ENCODE measurements around the gene NUP214. TPM values are rescaled to one million over a fixed set of nuclear protein-coding genes. Genes with fewer than 3 reads are reported as not detected.
A peak's percentile ranks its signal among the peaks of the same experiment; 100 is the strongest.

Gene NUP214
- total RNA-seq, 2 donors from 2014 or later = 29.5 to 31.6 TPM

DNA sequence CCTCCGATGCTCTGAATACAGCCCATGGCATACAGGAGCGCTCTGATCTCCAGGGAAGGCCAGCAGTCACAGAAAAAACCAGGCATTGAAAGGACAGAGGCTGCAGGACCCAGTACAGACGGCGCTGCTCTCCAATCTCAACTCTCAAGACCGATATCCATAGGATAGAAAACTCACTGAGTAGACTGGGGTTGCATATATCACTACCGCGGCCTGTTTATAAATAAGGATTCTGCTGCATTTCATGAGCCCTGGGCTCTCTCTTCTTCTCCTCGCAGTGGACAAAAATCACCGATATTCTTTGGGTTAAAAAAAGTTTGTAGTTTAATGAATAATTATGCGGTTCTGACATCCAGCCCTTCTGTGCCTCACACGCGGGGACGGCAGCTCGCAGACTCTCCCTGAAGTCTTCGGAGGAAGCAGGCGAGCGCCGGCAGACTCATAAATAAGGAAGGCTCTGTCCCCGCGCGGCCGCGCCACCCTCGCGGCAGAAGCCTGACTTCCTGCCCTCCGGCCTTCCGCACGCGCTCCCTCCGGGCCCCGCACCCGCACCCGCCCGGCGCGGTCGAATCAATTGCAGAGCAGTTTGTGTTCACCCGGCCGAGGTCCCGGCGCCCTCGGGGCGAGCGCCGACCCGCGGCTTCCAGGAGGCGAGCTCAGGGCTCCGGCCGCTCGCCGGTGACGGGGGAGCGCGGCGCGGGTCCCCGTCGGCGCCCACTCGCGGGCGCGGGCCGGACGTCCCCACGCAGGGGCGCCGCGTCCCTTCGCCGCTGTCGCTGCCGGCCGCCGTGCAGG, 150.9 kb downstream of the NUP214 start, which contains the start of gene FAM78A:
FAM78A (minus strand) TSS at position 417 of the 795 bp plus-strand sequence; CDS start at position 86, 331 bp downstream.
- H3K27ac ChIP-seq = peak within 1 kb of the TSS; percentile 98
- peaks cover 0 to 36% of the 10 kb centered on the region in 2 donors for H3K4me1 ChIP-seq

DNA sequence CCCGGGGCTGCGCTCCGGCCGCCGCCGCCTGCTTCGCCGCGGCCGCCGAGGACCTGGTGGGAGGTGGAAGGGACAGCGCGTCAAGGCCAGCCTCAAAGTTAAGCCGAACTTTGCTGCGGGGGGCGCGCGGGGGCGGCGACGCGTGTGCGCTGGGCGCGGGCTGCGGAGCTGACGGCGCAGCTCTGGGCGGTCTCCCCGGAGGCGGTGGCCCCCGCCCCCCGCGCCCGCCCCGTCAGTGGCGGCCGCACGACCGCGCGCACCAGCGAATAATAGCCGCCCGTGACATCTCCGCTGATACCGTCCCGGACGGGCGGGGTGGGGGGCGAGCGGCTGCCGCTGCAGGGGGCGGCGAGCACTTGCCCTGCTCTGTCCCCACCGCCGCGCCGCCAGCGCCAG, 151.5 kb downstream of the NUP214 start:
- Histone ChIP-seq H3K4me3 (peak overlapping the region; percentile 76 to 81), H3K9me3 (no peaks in the 10 kb centered on the region), H3K27ac (peak overlapping the region; percentile 98), H3K36me3 (no peaks in the 10 kb centered on the region), H3K27me3 (no peaks in the 10 kb centered on the region), H3K4me1 (peaks cover 0 to 30% of the 10 kb centered on the region in 2 donors)
- TF ChIP-seq, protein P1, sequence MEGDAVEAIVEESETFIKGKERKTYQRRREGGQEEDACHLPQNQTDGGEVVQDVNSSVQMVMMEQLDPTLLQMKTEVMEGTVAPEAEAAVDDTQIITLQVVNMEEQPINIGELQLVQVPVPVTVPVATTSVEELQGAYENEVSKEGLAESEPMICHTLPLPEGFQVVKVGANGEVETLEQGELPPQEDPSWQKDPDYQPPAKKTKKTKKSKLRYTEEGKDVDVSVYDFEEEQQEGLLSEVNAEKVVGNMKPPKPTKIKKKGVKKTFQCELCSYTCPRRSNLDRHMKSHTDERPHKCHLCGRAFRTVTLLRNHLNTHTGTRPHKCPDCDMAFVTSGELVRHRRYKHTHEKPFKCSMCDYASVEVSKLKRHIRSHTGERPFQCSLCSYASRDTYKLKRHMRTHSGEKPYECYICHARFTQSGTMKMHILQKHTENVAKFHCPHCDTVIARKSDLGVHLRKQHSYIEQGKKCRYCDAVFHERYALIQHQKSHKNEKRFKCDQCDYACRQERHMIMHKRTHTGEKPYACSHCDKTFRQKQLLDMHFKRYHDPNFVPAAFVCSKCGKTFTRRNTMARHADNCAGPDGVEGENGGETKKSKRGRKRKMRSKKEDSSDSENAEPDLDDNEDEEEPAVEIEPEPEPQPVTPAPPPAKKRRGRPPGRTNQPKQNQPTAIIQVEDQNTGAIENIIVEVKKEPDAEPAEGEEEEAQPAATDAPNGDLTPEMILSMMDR (IDR thresholded peaks at IDR 0.05) = no peak
- no peak for DNase-seq (ENCODE audit: low spot score)

More for the DNA sequence above, 150.9 kb downstream of the NUP214 start, which contains the start of gene FAM78A:
- Histone ChIP-seq H3K9me3 (no peaks in the 10 kb centered on the region), H3K4me3 (peak within 1 kb of the TSS; percentile 76 to 81), H3K36me3 (no peaks in the 10 kb centered on the region), H3K27me3 (no peaks in the 10 kb centered on the region)
- TF ChIP-seq, protein P1 (IDR thresholded peaks at IDR 0.05) = no peak
- no peak for DNase-seq (ENCODE audit: low spot score)

DNA sequence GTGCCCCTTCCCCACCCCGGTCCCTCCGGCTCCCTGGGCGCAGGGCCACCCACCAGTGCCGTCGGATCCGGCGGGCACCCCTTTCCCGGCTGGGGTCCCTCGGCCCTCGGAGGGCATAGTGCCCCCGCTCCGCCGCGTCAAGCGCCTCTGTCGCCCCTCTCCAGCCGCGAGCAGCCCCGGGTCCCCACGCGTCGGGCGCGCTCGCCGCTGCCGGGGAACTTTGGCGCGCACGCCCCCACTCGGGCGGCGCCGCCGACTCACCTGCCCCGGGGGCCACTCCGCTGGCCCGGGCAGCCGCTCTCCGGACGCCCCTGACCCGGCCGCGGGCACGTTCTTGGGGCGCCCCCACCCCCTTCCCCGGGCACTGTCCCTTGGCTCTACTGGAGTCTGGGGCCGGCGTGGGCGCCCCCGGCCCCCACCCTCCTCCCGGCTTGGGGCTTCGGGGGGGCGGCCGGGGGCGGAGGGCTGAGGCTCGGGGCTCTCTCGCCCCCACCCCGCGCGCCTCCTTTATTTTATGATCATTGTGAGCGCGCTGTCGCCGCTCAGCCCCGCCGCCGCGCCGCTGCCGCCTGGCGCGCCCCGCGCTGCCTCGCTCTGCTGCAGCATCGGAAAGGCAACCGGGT, 152.0 kb downstream of the NUP214 start:
- Histone ChIP-seq H3K27me3 (no peaks in the 10 kb centered on the region), H3K9me3 (no peaks in the 10 kb centered on the region), H3K4me1 (peaks cover 0 to 30% of the 10 kb centered on the region in 2 donors), H3K36me3 (no peaks in the 10 kb centered on the region), H3K4me3 (peak overlapping the region; percentile 76 to 81), H3K27ac (peak overlapping the region; percentile 98)
- no peak for DNase-seq (ENCODE audit: low spot score)
- TF ChIP-seq, protein P1 (IDR thresholded peaks at IDR 0.05) = peak in 1 of 2 donors; percentile 36

GRCh38 chr9:131277910-131278701, 152.7 kb downstream of the NUP214 start:
- no peaks in the 10 kb centered on the region for H3K27me3 ChIP-seq
- DNase-seq (ENCODE audit: low spot score) = peak; percentile 86
- peak overlapping the region; percentile 98 for H3K27ac ChIP-seq
- no peaks in the 10 kb centered on the region for H3K36me3 ChIP-seq
- H3K4me1 ChIP-seq = peaks cover 0 to 32% of the 10 kb centered on the region in 2 donors
- TF ChIP-seq, protein P1 (IDR thresholded peaks at IDR 0.05) = no peak
- peak overlapping the region; percentile 76 to 81 for H3K4me3 ChIP-seq
- no peaks in the 10 kb centered on the region for H3K9me3 ChIP-seq

- Histone ChIP-seq H3K27me3 (no peaks in the 10 kb centered on the region), H3K9me3 (no peaks in the 10 kb centered on the region), H3K36me3 (no peaks in the 10 kb centered on the region), H3K27ac (peak overlapping the region; percentile 84 to 87), H3K4me3 (no peak overlapping the region), H3K4me1 (peaks cover 0 to 38% of the 10 kb centered on the region in 2 donors)
- TF ChIP-seq, protein P1 (IDR thresholded peaks at IDR 0.05) = no peak
- no peak for DNase-seq (ENCODE audit: low spot score)
Observed at GRCh38 chr9:131278702-131279111, 153.3 kb downstream of the NUP214 start.
